GM18498 (cell line): Measurements from ENCODE around the gene TRIM10.
"Not testable (repeated sequence)": the region's sequence is repeated elsewhere in the genome, so short reads cannot be mapped to it uniquely, and the experiment has no call there.

ENCODE experiments used
- ATAC-seq: cut with Tn5 transposase; IDR thresholded peaks from one replicate; pipeline ENCODE4 v1.9.1; 2021; ENCODE audit warnings: mild to moderate bottlenecking, moderate library complexity; ENCODE audit not compliant: unreplicated experiment

TRIM10 gene

DNA sequence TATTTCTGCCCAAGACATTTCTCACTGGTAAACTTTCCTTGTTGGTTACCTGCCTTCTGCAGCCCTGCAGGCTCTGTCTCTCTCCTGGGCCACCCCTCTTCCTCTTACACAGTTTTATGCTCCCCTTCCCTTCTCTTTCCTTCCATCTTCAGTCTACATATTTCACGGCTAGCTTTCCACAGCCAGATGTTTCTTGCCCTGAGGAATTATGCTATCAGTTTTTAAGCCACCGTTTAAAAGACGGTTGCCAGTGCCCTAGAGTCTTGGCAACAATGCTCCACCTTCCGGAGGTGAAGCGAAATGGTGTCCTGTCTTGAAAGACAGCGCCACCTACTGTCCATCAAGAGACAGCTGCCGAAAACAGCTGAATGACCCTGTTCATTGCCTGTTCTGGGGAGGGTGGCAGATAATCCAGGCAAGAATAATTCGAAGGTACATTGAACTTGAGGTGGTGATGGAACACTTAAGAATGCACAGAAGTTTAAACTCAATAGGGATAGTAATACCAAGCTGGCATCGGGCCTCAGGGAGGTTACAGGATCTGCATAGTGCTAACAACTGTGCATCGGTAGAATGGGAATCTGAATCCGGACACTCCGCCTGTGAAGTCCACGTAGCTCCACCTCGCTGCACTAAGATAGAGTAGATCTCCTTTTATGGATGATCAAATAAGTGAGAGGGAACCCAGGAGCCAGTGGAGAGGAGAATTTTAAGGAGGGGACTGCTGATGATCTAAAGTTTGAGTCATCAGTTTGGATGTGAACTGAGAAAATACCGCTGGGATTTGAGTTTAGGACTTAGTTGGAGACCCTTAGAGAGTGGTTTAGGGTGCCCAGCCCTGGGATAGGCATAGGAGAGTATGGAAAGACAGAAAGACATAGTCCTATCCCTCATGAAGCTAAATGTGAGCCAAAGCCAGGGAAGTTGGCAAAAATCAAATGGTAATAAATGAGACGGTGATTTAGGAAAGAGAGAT is 29.8 kb downstream of the TRIM10 start:
- ATAC-seq, result peak; percentile 64

DNA sequence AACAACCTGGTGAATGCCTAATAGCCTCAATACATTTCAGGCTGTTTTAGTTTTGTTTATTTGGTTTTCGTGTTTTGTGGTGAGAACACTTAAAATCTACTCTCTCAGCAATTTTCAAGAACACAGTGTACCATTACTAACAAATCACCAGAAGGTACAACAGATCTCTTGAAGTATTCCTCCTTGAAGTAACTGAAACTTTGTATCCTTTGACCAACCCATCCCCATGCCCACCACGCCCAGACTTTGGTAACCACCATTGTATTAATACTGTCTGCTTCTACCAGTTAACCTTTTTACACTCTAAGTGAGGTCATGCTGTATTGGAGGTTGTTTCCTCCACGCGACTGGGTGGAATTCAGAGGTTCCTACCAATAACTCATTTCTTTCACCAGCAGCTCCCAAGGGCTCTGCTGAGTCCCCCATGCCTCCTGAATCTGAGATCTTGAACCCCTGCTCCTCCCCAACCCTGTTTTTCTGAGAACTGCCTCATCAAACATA is 30.8 kb downstream of the TRIM10 start:
- ATAC-seq, result no peak

DNA sequence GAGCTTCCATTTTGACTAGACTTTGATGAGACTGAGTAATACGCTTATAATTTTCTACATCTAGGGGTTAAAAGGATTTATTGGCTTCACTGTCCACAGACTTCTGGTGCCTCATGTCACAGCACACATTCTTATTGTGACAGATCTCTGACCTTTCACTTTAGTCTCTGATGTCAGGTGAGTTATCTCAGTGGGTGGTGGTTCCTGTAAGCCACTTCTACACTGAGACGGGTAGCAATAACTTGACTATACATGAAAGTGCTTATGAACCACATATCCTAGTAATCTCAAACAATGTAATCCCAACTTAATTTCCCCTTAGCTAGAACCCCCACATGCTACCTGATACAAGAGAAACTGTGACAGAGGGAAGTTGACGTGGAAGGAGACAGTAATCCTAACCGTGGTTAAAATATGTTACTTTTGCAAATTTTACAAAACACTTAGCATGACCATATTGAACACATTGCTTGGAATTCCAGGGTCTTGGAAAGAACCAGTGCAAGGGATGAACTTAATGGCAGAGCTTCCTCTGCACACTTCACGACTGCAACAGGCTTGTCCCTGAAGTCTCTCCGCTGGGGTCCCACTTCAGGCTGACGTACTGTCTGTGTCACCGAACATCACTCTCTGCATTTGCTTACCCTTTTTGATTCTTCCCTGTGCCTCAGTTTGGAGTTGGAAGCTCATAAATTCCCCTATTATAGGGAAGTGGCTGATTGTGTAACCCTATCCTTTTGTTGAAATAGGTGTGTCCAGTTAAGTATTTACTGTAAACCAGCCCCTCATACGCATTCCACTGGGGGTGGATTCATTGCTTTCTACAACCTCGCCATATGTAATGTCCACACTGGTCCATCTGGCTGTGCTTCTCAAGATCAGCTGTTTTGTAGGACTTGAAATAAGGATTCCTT is 31.5 kb downstream of the TRIM10 start:
- no peak for ATAC-seq

DNA sequence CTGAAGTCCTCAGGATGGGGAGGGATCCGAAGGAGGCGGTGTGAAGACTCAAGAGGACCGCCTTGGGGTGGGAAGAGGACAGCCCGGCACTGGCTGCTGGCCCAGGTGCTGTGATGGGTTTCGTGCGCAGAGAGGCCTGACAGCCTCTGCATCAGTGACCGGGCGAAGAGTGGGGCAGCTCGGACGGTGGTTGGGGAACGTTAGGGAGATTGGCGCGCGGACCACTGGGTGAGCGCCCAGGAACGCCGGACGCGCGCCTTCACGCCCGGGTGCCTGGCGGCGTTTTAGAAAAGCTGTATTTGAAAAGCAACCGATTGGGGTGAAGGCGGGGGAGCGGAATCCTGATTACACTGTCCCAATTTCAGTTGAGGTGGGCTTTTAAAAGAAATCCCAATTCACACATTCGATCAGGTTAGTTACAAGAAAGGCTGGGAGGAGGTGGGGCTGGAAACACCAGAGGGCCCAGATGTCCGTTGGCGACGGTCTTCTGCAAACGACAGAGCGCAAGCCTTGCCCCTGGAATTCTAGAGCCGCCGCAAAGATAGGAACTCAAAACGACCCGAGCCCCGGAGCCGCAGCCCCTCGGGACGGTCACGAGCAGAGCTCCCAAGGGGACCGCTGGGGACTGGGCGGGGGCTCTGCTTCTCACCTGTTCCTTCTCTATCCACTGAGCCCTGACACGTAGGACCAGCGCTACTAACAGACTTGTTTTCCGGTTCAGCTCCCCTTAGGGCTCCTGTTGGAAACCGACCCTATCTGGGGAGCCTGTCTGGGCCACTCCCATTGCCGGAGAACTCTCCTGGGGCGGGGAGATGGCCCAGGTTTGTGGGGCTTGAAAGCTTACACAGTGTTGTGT is 33.5 kb downstream of the TRIM10 start:
- ATAC-seq, result no peak

DNA sequence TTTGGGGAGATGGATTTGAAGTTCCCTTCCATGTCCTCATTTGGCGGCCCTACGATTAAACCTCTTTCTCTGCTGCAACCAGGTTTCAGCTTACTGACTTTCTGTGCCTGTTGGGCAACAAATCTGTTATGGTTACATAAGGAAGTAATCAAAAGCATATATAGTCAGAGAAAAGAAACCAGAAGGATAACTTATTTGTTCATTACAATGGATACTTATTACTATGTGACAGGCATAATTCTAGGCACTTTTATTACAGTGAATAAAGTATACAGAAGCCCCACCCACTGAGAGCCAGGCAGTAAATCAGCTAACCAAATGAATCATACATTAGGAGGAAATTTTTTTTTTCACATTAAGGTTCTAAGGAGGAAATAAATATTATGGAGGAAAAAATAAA is 38.5 kb downstream of the TRIM10 start:
- ATAC-seq, result no peak

DNA sequence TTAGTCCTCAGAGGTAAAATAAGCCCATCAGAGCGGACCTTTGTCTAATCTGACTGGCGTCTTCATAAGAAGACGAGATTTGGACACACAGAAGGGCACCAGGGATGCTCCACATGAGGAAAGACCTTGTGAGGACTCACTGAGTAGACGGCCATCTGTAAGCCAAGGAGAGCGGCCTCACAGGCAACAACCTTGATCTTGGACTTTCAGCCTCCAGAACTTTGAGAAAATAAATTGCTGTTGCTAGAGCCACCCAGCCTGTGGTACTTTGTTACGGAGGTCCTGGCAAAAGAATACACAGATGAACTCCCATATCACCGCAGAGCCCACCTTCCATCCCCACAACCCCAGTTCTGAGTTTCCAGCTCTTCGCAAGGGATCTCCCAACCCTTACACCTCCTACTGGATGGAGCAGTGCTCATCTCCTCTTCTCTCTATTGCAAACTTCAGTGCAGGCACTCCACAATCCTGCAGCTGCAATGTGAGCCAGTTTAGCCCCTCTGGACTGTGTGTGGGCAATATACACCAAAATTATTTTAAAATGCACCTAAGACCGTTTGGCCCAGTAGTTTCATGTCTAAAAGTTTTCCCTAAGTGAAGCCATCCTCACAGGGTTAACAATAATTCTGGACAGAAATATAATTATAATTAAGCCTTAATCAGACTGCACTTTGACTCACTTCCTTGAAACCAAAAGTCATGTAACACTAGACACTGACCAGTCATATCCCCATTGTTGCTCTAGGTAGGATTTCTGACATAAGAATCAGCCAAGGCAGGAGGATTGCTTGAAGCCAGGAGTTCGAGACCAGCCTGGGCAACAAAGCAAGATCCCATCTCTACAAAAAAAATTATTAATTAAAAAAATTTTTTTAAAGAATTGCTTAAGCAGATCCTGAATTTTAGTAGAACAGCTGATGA is 39.3 kb downstream of the TRIM10 start:
- ATAC-seq, result no peak

DNA sequence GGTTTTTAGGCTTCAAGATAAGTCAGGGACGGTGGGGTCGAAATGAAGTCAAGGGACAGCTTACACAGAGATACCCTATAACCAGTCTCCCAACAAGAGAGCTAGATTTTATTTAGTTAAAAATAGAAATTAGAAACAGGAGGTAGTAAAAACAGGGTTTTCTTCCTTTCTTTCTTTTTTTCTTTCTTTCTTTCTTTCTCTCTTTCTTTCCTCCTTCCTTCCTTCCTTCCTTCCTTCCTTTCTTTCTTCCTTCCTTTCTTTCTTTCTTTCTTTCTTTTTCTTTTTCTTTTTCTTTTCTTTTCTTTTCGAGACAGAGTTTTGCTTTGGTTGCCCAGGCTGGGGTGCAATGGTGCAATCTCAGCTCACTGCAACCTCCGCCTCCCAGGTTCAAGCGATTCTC is 42.3 kb downstream of the TRIM10 start:
- not testable (repeated sequence) for ATAC-seq

DNA sequence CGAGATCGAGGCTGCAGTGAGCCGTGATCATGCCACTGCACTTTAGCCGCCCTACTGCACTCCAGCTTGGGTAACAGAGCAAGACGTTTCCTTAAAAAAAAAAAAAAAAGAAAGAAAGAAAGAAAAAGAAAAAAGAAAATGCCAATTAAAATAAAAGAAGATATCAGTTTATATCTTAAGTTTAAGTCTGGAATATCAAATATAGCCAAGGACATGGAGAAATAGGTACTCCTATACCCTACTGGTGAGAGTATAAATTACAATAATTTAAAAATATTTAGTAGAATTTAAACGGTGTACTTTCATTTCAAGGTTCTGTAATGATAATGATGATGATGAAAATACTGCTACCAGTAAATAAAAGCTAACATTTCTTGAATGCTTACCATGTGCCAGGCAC is 44.3 kb downstream of the TRIM10 start:
- ATAC-seq, result no peak

DNA sequence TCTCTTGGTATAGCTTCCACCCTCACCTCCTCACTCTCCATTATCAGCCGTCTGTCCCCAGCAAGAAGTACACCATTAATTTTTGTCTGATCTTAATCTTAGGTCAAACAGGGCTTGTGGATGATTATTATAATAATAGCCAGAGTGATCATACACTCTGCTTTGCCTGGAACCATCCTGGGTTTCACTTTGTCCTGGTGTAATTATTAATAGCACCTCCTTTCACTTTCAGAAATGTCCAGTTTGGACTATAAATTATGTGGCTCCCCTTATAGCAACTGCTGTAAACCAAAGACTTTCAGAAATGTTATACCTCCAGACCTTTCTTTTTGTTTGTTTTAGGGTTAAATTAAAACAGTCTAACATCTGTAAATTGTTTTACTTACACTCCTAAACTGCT is 47.2 kb downstream of the TRIM10 start:
- ATAC-seq, result no peak

DNA sequence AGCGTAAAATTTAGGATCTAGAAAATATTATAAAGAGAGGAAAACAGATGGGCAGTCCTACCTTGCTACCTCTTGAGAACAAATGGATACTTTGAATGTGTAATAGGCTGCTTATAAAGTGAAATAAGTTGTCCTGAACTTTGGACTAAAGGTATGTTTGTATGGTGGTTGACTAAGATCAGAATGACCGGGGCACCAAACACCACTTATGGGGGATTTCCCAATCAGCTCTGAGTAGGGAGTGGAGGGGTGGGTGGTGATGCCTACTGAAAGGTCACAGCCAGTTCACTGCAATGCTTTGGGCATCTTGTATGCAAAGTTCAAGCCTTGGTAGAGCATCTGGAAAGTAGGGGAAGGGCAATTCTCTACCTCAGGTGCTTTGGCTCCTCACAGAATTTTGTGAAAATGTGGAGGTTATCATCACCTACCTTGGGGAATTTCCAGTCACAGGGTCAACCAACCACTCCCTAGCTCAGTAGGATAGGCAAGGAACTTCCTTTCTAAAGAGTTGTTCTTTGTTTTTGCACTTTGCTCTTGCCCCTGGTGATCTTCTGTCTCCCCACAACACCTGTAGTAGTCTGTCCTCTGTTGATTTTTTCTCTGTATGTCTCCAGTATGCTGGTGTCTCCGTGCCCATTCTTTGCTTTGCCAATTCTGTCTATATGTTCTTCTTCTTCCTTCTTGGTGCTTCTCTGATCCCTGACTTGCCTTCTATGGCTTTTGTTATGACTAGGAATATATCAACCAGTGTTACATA is 47.8 kb downstream of the TRIM10 start, which contains the start of gene TRIM31:
Gene TRIM31 (minus strand): TSS at position 88 of the 757 bp plus-strand sequence. CDS start 285 bp downstream, outside the sequence.
- peak; percentile 58 for ATAC-seq

DNA sequence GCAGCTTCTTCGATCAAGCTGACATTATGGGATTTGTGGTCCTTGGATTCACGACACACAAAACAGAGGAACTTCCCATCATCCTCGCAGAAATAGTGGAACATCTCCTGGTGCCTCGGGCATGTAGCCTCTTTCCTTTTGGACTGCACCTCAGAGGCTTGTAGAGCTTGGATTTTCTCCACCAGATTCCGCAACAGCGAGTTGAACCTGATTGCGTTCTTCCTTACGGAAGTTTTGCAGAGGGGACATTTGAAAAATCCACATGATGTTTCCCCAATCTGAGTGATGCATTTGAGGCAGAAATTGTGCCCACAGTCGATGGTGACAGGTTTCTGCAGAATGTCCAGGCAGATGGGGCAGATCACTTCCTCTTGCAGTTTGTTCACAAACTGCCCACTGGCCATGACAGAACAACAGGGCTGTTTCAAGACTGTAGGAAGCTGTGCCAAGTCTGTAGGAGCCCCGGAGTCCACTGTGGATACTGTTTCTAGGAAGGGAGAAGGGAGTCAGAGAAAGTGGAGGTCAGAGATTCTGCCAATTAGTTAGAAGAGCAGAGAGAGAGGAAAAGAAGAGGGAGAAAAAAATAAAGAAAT is 48.5 kb downstream of the TRIM10 start:
- ATAC-seq, result no peak

DNA sequence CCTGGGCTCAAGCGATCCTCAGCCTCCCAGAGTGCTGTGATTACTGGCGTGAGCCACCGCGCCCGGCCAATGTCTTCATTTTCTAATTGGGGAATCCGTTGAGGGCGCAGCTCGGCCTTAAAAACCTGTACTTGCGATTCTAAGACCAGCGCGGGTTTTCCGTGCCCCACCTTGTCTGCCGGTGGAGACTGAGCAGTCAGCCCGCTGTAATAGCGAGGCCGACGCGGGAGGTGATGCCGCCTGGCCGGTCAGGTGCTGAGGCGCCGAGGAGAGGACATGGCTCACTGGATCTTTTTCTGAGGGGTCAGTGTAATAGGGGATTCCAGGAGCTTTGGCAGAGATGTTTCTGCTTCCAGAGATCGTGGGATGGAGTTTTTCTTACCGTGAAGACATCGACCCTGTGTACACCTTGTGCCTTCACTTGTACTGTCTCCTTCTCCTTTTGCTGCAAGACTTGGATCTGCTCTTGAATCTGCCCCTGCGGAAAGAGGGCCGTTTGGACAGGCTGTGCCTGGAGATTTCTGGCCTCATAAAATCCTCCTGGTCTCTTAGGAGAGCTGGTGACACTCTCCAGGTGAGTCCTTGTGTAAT is 49.6 kb downstream of the TRIM10 start:
- ATAC-seq, result no peak

DNA sequence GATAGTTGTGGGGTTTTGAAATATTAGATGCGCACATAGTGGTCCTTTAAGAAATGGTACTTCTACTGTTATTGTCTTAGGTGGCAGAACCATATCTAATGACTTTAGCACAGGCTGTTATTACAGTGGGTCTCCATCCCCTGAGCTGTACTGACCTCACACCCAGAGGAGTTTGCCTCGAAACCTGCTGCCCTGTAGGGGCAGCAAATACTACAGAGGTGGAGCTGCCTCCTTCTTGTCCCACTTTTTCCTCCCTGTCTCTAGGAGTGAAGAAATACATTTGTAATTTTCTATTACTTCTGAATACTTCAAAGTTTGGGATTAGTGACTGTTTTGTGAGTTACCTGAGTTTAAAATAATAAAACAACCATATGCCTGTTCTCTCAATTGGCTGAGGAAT is 56.4 kb downstream of the TRIM10 start:
- no peak for ATAC-seq

DNA sequence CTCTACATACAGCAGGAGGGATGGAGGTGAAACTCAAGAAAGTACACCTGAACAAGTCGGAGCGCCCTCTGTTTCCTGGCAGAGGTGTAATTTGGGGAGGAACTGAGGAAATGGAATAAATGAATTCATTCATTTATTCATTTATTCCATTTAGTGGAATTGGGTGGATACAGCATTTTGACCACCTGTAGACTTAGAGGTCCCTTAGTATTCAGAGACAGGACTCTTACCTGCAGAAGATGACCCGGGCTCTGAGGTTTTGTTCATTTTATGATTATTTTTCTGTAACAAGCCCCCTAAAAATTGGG is 57.2 kb downstream of the TRIM10 start:
- ATAC-seq, result no peak

DNA sequence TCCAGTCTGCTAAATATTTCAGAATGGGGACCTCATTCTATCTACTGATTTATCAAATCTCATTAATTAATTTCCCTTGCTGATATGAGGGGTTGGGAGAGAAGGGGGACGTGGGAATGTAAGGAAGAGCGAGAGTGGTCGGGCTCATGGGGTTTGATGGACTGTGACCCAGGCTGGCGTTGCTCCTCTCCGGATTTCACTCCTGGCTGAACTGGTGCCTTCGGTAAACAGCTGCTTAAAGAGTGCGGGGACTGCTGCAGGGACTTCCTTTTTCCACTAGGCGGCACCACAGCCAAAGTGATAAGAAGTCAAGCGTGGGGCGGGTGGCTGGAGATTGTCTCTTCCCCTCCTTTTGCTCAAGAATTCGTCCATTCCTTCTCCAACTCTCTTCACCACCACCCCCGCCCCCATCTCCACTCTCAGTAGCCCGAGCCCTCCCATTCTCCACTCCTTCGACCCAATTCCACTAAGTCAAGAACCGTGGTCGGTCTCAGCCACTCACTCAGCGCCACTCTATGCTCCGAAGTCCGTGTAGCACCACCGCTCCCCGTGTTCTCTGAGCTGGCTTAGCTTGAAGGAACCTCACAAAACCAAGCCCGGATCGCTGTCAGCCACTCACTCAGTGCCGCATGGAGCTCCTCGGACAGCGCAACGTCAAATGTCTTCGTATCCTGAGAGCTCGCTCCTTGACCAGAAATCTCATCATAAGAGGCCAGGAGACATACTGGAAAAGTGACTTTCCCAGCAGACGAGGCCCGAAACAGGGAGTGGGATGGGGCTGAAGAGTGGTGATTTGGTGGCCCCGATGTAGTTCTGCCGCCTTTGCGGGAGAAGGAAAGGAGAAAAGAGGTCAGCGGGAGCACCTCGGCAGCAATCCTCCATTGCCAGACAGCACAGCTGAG is 57.8 kb downstream of the TRIM10 start:
- peak; percentile 75 for ATAC-seq

DNA sequence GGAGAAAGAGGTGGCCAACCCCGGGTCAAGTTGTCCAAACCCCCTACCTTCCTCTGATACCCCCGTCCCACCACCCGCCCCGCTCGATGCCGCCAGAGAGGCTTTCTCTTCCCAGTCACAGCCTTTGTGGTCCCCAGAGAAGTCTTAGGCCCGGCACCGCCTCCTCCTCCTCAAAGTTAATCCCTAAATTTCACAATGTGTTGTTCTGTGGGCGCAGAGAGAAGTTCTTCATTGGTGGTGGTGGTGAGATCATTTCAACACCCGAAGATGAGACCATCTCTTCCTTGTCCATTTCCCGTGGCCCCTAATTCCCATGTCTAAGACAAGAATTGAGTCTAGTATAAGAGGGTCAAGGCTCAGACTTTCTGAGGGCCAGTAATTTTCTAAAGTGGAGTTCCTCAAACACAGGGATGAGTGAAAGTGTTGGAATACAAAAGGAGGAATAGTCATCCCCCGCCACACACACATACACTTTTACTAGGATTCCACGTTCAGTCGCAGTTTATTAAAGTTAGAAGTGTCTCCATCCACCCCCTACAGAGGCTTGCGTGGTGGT is 58.5 kb downstream of the TRIM10 start:
- ATAC-seq, result no peak
